Osteocyte (in vitro differentiated cells): ENCODE data around the gene ADRA2B. TPM values are rescaled to one million over a fixed set of nuclear protein-coding genes. Genes with fewer than 3 reads are reported as not detected.

ENCODE experiments used
- DNase-seq: peaks from one replicate; pipeline ENCODE4 v3.0.0; 2021; ENCODE audit warnings: mixed read lengths; ENCODE audit not compliant: unreplicated experiment; ENCODE audit errors: extremely low spot score
- H3K27ac Mint-ChIP-seq: one replicate; pipeline ENCODE4 v1.8.0; 2021; ENCODE audit warnings: mild to moderate bottlenecking, mixed read lengths; ENCODE audit not compliant: unreplicated experiment
- H3K27me3 Mint-ChIP-seq: one replicate; pipeline ENCODE4 v1.8.0; 2021; ENCODE audit warnings: mixed read lengths; ENCODE audit not compliant: unreplicated experiment
- H3K36me3 Mint-ChIP-seq: one replicate; pipeline ENCODE4 v1.8.0; 2021; ENCODE audit warnings: mixed read lengths; ENCODE audit not compliant: unreplicated experiment
- H3K4me1 Mint-ChIP-seq: one replicate; pipeline ENCODE4 v1.8.0; 2021; ENCODE audit warnings: mixed read lengths; ENCODE audit not compliant: unreplicated experiment
- H3K4me3 Mint-ChIP-seq: one replicate; pipeline ENCODE4 v1.8.0; 2021; ENCODE audit warnings: mild to moderate bottlenecking, moderate library complexity, mixed read lengths; ENCODE audit not compliant: unreplicated experiment
- H3K9me3 Mint-ChIP-seq: one replicate; pipeline ENCODE4 v1.8.0; 2021; ENCODE audit warnings: mixed read lengths; ENCODE audit not compliant: unreplicated experiment
- total RNA-seq: library from RNA; stranded (reverse); gene quantifications from 2 replicates; pipeline ENCODE4 v1.2.1, GENCODE V29; 2021
- TF ChIP-seq, protein P1 (sequence below): fragments of 200-600 bp; sonication (generic); IDR thresholded peaks from 2 replicates; pipeline ENCODE4 v1.5.0; 2021; ENCODE audit warnings: antibody characterized with exemption, mild to moderate bottlenecking, moderate library complexity

ADRA2B gene
- total RNA-seq, 1 donor from 2014 or later = not detected

DNA sequence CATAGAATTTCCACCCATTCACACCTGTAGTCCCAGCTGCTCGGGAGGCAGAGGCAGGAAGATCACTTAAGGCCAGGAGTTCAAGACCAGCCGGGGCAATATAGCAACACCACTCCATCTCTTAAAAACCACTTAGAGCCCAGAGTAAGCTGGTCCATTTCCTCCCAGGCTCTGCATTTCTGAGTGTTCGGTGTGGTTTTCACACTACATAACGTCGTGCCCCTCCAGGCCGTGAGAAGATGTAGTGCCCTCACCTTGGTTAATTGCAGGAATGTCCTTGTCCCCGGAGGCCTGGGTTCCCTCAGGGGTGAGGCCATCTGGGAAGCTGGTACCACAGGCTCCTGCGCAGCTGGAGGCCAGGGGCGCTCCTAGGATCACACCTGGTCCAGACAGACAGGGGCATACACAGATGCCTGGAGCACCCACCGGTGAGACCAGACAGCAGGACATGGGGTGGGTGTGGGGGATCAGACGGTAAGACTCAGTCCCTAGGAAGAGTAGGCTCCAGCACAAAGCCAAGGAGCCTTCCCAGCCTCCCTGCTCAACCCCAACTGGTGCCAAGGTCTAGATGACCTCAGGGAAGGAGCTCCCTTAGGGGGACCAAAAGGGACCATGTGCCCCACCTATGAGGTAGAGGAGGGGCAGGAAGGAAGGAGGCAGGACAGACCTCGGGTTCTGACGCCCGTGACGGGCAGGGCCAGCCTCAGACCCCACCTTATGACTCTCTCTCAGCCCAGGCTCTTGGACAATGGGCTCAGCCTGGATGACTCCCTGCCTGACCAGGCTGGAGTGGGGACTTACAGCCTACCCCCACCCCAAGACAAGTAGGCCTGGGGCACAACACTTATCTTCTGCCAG is 21.2 kb upstream of the ADRA2B start:
- DNase-seq = no peak

DNA sequence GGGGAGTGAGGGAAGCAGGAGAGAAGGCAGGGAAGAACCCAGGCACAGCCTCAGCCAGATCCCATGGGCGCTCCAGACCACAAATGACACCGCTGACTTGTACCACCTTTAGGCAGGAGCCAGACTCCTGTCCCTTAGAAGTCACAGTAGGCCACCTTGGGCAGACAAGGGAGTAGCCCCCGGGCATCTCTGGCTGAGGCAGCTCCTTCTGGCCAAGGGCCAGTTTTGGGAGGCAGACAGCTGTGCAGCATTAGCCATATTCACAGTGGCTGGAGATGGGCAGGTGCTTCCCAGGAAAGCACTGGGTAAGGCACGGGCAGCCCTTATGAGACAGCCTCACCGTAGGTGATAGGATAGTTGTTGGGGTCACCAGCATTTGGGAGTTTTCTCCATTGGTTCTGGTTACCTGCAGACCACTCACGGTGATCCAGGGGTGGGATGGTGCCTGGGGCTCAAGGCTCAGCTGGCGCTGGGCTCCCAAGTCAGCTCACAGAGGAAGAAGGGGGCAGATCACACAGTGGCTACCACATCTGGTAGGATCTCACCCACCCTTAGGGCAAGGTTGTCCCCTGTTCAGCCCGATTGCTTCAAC is 19.9 kb upstream of the ADRA2B start:
- H3K27ac Mint-ChIP-seq = no peak overlapping the region
- H3K9me3 Mint-ChIP-seq = no peaks in the 10 kb centered on the region
- TF ChIP-seq, protein P1, sequence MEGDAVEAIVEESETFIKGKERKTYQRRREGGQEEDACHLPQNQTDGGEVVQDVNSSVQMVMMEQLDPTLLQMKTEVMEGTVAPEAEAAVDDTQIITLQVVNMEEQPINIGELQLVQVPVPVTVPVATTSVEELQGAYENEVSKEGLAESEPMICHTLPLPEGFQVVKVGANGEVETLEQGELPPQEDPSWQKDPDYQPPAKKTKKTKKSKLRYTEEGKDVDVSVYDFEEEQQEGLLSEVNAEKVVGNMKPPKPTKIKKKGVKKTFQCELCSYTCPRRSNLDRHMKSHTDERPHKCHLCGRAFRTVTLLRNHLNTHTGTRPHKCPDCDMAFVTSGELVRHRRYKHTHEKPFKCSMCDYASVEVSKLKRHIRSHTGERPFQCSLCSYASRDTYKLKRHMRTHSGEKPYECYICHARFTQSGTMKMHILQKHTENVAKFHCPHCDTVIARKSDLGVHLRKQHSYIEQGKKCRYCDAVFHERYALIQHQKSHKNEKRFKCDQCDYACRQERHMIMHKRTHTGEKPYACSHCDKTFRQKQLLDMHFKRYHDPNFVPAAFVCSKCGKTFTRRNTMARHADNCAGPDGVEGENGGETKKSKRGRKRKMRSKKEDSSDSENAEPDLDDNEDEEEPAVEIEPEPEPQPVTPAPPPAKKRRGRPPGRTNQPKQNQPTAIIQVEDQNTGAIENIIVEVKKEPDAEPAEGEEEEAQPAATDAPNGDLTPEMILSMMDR = no peak
- no peaks in the 10 kb centered on the region for H3K4me1 Mint-ChIP-seq
- peaks cover 34% of the 10 kb centered on the region for H3K27me3 Mint-ChIP-seq
- no peak for DNase-seq
- no peaks in the 10 kb centered on the region for H3K36me3 Mint-ChIP-seq
- no peak overlapping the region for H3K4me3 Mint-ChIP-seq

More for the DNA sequence above, 21.2 kb upstream of the ADRA2B start:
- H3K27me3 Mint-ChIP-seq = peaks cover 25% of the 10 kb centered on the region
- no peaks in the 10 kb centered on the region for H3K36me3 Mint-ChIP-seq
- TF ChIP-seq, protein P1 = no peak
- no peaks in the 10 kb centered on the region for H3K4me1 Mint-ChIP-seq
- no peaks in the 10 kb centered on the region for H3K9me3 Mint-ChIP-seq
- no peak overlapping the region for H3K27ac Mint-ChIP-seq
- H3K4me3 Mint-ChIP-seq = no peak overlapping the region

DNA sequence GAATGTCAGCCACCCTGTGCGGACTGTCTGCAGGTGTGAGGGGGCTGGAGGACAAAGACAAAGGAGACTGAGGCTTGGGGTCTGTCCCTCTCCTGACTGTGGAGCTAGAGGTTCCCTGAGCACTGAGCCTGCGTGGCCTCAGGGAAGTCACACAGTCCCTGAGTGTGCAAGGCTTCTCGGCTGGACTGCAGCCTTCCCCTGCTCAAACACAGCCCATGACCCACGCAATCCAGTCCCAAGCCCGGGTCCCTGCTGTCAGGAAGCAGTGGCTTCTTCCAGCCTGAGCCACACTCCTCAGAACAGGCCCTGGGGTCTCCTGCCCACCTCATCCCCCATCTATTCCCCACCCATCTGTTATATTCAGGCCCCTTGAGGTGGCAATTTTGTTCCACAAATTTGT is 19.2 kb upstream of the ADRA2B start:
- no peaks in the 10 kb centered on the region for H3K36me3 Mint-ChIP-seq
- H3K4me3 Mint-ChIP-seq = no peak overlapping the region
- TF ChIP-seq, protein P1 = no peak
- no peak overlapping the region for H3K27ac Mint-ChIP-seq
- H3K27me3 Mint-ChIP-seq = peaks cover 40% of the 10 kb centered on the region
- H3K9me3 Mint-ChIP-seq = no peaks in the 10 kb centered on the region
- no peaks in the 10 kb centered on the region for H3K4me1 Mint-ChIP-seq
- DNase-seq = no peak

DNA sequence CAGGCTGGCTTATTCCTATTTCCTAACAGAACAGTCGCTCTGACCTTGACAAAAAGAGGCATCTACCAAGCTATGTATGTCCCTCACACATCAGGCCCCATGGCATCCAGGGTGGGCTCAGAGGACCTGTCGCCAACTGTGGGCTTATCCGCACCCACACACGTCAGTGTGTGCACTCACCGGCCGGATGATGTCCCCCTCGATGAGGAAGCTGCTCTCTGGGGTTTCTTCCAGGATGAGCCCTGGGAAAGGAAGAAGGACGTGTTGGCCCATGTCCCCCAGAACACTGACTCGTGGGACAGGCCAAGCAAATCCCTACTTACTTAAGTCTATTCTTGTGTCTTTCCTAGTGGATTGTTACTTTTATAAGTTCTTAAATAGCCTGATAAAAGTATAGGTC is 18.8 kb upstream of the ADRA2B start:
- H3K9me3 Mint-ChIP-seq = no peaks in the 10 kb centered on the region
- no peaks in the 10 kb centered on the region for H3K36me3 Mint-ChIP-seq
- no peak overlapping the region for H3K4me3 Mint-ChIP-seq
- no peak for DNase-seq
- TF ChIP-seq, protein P1 = no peak
- no peak overlapping the region for H3K27ac Mint-ChIP-seq
- H3K27me3 Mint-ChIP-seq = peaks cover 44% of the 10 kb centered on the region
- no peaks in the 10 kb centered on the region for H3K4me1 Mint-ChIP-seq

DNA sequence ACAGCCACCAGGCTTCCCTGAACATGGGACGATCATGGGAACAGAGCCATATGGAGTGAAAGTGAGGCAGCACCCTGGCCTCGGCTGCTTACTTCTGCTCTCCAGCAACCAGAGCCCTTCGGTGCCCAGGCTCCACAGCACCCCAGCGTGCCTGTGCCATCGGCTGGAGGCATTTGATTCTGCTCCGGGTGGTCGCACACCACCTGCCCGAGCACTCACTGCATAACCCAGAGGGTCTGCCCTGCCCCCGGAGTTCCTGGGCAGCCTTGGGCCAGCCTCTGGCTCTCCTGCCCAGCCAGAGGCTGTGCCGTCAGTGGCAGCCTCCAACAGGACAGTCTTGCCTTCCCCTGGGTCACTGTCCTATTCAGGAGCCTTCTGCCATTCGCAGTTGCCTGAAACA is 18.1 kb upstream of the ADRA2B start:
- TF ChIP-seq, protein P1 = no peak
- no peak for DNase-seq

More for the DNA sequence above, 18.1 kb upstream of the ADRA2B start:
- no peaks in the 10 kb centered on the region for H3K9me3 Mint-ChIP-seq
- H3K27me3 Mint-ChIP-seq = peaks cover 50% of the 10 kb centered on the region
- no peaks in the 10 kb centered on the region for H3K36me3 Mint-ChIP-seq
- H3K27ac Mint-ChIP-seq = no peak overlapping the region
- H3K4me1 Mint-ChIP-seq = no peaks in the 10 kb centered on the region
- no peak overlapping the region for H3K4me3 Mint-ChIP-seq
